Immature natural killer cell (primary cell): ENCODE results near the gene RAD51B. TPM values are rescaled to one million over a fixed set of nuclear protein-coding genes. Genes with fewer than 3 reads are reported as not detected.

Source experiments
- DNase-seq, 3 donors: peaks; one replicate each; pipeline ENCODE4 v3.0.0; 2022; ENCODE audit warnings: mixed read lengths in 1 of 3
- H3K27ac Mint-ChIP-seq, 6 donors: one replicate each; pipeline ENCODE4 v1.8.0; 2020; ENCODE audit warnings: mixed read lengths in 6 of 6, mild to moderate bottlenecking in 5 of 6, inconsistent platforms in 4 of 6, moderate library complexity in 3 of 6
- H3K27me3 Mint-ChIP-seq, 3 donors: one replicate each; pipeline ENCODE4 v1.8.0; 2020 to 2021; ENCODE audit warnings: low read depth in 3 of 3, mild to moderate bottlenecking in 3 of 3, mixed read lengths in 3 of 3, moderate library complexity in 3 of 3, inconsistent platforms in 1 of 3
- H3K36me3 Mint-ChIP-seq, 3 donors: one replicate each; pipeline ENCODE4 v1.8.0; 2020; ENCODE audit warnings: mixed read lengths in 3 of 3, inconsistent platforms in 2 of 3, mild to moderate bottlenecking in 2 of 3
- H3K4me1 Mint-ChIP-seq, 2 donors: one replicate each; pipeline ENCODE4 v1.8.0; 2020; ENCODE audit warnings: inconsistent platforms in 2 of 2, mild to moderate bottlenecking in 2 of 2, mixed read lengths in 2 of 2, moderate library complexity in 1 of 2
- H3K4me3 Mint-ChIP-seq, 5 donors: one replicate each; pipeline ENCODE4 v1.8.0; 2020; ENCODE audit warnings: mild to moderate bottlenecking in 5 of 5, mixed read lengths in 5 of 5, inconsistent platforms in 3 of 5, moderate library complexity in 3 of 5
- H3K9me3 Mint-ChIP-seq, 6 donors: one replicate each; pipeline ENCODE4 v1.8.0; 2020; ENCODE audit warnings: mild to moderate bottlenecking in 6 of 6, mixed read lengths in 6 of 6, inconsistent platforms in 4 of 6, moderate library complexity in 3 of 6
- polyA plus RNA-seq, 3 donors: library from polyadenylated mRNA; unstranded; fragments of 300-500 nt; fragmentation: Illumina TruSeq; gene quantifications; one replicate each; pipeline ENCODE4 v1.2.3, GENCODE V29; 2021

Gene RAD51B
- polyA plus RNA-seq, 3 donors from 2014 or later: 17.6 to 20.8 (median 17.7) TPM

- H3K9me3 Mint-ChIP-seq: no peaks in the 10 kb centered on the region
- H3K4me3 Mint-ChIP-seq: no peak overlapping the region
- peaks cover 42 to 64% of the 10 kb centered on the region in 2 donors for H3K4me1 Mint-ChIP-seq
- peaks cover 0 to 3% (median 2%) of the 10 kb centered on the region in 3 donors for H3K27me3 Mint-ChIP-seq
- no peak overlapping the region for H3K27ac Mint-ChIP-seq
- DNase-seq: no peak
- H3K36me3 Mint-ChIP-seq: peaks cover 0 to 8% (median 8%) of the 10 kb centered on the region in 3 donors
These were observed 953.3 kb downstream of the RAD51B start for GRCh38 chr14:68772761-68773381.

GRCh38 chr14:68774771-68775613, 955.4 kb downstream of the RAD51B start:
- peak overlapping the region in 1 of 6 donors; percentile 4 for H3K27ac Mint-ChIP-seq
- H3K9me3 Mint-ChIP-seq: no peaks in the 10 kb centered on the region
- H3K27me3 Mint-ChIP-seq: peaks cover 0 to 3% (median 2%) of the 10 kb centered on the region in 3 donors
- H3K4me3 Mint-ChIP-seq: no peak overlapping the region
- peaks cover 63 to 80% of the 10 kb centered on the region in 2 donors for H3K4me1 Mint-ChIP-seq
- peaks cover 0 to 8% (median 8%) of the 10 kb centered on the region in 3 donors for H3K36me3 Mint-ChIP-seq
- no peak for DNase-seq

GRCh38 chr14:68775614-68776126, 956.1 kb downstream of the RAD51B start:
- Mint-ChIP-seq H3K4me3 (no peak overlapping the region), H3K36me3 (peaks cover 0 to 8% (median 7%) of the 10 kb centered on the region in 3 donors), H3K27me3 (peaks cover 0 to 3% (median 2%) of the 10 kb centered on the region in 3 donors), H3K4me1 (peaks cover 64 to 80% of the 10 kb centered on the region in 2 donors), H3K27ac (peak overlapping the region in 1 of 6 donors; percentile 3), H3K9me3 (no peaks in the 10 kb centered on the region)
- no peak for DNase-seq

- no peak for DNase-seq
- H3K4me1 Mint-ChIP-seq: peaks cover 68 to 80% of the 10 kb centered on the region in 2 donors
- no peaks in the 10 kb centered on the region for H3K9me3 Mint-ChIP-seq
- peaks cover 0 to 8% (median 0%) of the 10 kb centered on the region in 3 donors for H3K36me3 Mint-ChIP-seq
- H3K27me3 Mint-ChIP-seq: peaks cover 0 to 8% (median 0%) of the 10 kb centered on the region in 3 donors
- peak overlapping the region in 5 of 6 donors; percentile 79 to 99 (median 94) for H3K27ac Mint-ChIP-seq
- H3K4me3 Mint-ChIP-seq: peak overlapping the region in 2 of 5 donors; percentile 8 to 61
These were observed 958.1 kb downstream of the RAD51B start for GRCh38 chr14:68777644-68778043.

Other genes starting within 250 kb of the RAD51B start
- gene PIGH, start 219.5 kb upstream of the RAD51B start, polyA plus RNA-seq: 10 to 100 TPM; 28.8 to 41.9 (median 37.3) TPM
- 1 to 10 TPM in 2 of 3 donors, under 1 TPM in 1; 0.41 to 2.0 (median 1.8) TPM for gene ARG2, start 199.9 kb upstream of the RAD51B start, polyA plus RNA-seq
- 100 to 1,000 TPM in 2 of 3 donors, 10 to 100 TPM in 1; 75.0 to 118 (median 104) TPM for gene VTI1B, start 145.1 kb upstream of the RAD51B start, polyA plus RNA-seq
- gene RDH11, start 124.0 kb upstream of the RAD51B start, polyA plus RNA-seq: 100 to 1,000 TPM in 1 of 3 donors, 10 to 100 TPM in 2; 62.7 to 113 (median 76.1) TPM
- gene RDH12, start 117.9 kb upstream of the RAD51B start, polyA plus RNA-seq: under 1 TPM in 1 of 3 donors, not detected in 2; 0.17 TPM
- 1 to 10 TPM in 2 of 3 donors, not detected in 1; 3.1 to 4.3 TPM for gene ZFYVE26, start 3.2 kb upstream of the RAD51B start, polyA plus RNA-seq